ENCODE measurements around the gene POU2AF1. TPM values are rescaled to one million over a fixed set of nuclear protein-coding genes. Genes with fewer than 3 reads are reported as not detected.
A peak's percentile ranks its signal among the peaks of the same experiment; 100 is the strongest.

POU2AF1 gene
- total RNA-seq, 4 donors from 2014 or later = 1.4 to 19.8 (median 2.9) TPM

DNA sequence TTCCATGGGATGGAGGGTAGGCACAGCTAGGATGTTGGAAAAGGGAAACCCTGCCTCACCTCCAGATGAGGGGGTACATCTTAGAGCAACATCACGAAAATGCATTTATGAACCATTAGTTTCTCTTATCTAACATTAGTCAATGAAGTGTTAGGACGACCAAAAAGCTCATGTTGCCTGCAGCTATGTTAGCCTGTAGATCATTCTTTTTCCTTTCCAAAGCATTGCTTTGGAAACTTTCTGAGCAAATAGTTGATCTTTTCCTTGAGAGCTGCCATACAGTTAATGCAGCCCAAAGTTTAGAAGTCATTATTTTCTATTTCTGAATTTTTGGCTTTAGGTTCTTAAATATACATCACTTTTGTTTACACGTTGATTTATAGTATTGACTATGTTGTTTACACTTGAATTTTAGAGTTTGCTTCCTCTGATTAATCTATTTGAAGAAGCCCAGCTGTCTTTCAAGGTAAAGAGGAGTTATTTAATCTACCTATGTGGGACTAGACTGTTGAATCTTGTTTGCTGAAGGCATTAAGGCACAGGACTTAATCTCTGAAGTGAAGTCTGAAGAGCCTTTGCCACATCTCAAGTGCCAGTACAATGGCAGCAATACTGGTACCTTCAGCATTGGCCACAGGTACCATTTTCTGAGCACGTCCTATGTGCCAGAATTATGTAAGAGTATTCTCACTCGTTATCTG is 69.7 kb downstream of the POU2AF1 start:
- no peak for DNase-seq
- in situ Hi-C loops (cut with MboI; ENCODE audit: low pct_ligation_motif_present in 1 of 4, low pct_unique_long_range_greater_than_20kb in 1 of 4, low sequenced_read_pairs in 3 of 4) = no loop called here

GRCh38 chr11:111308140-111308539 is 70.9 kb downstream of the POU2AF1 start:
- Histone ChIP-seq H3K4me3 (no peak overlapping the region), H3K36me3 (no peaks in the 10 kb centered on the region), H3K27ac (peak overlapping the region; percentile 16 to 44 (median 30)), H3K27me3 (no peaks in the 10 kb centered on the region), H3K9me3 (no peaks in the 10 kb centered on the region), H3K4me1 (peaks cover 7 to 40% (median 8%) of the 10 kb centered on the region in 4 donors)
- in situ Hi-C loops (cut with MboI; ENCODE audit: low pct_ligation_motif_present in 1 of 4, low pct_unique_long_range_greater_than_20kb in 1 of 4, low sequenced_read_pairs in 3 of 4) (no loop called here), intact Hi-C loops (cut with DNase I; ENCODE audit: low total_unique reads) (no loop called here)
- 28 to 46% methylated on average over 3 to 7 of the region's 7 CpGs for WGBS, 2 donors (ENCODE audit: low coverage in 1 of 2)
- TF ChIP-seq EP300 (IDR thresholded peaks at IDR 0.05; ENCODE audit: low read depth) = no peak
- TF ChIP-seq, protein P1, sequence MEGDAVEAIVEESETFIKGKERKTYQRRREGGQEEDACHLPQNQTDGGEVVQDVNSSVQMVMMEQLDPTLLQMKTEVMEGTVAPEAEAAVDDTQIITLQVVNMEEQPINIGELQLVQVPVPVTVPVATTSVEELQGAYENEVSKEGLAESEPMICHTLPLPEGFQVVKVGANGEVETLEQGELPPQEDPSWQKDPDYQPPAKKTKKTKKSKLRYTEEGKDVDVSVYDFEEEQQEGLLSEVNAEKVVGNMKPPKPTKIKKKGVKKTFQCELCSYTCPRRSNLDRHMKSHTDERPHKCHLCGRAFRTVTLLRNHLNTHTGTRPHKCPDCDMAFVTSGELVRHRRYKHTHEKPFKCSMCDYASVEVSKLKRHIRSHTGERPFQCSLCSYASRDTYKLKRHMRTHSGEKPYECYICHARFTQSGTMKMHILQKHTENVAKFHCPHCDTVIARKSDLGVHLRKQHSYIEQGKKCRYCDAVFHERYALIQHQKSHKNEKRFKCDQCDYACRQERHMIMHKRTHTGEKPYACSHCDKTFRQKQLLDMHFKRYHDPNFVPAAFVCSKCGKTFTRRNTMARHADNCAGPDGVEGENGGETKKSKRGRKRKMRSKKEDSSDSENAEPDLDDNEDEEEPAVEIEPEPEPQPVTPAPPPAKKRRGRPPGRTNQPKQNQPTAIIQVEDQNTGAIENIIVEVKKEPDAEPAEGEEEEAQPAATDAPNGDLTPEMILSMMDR (IDR thresholded peaks at IDR 0.05) = no peak
- peak in 1 of 3 donors; percentile 58 for TF ChIP-seq POLR2AphosphoS5 (IDR thresholded peaks at IDR 0.05)
- DNase-seq = peak; percentile 87

More for the DNA sequence above, 69.7 kb downstream of the POU2AF1 start:
- no peaks in the 10 kb centered on the region for H3K27me3 ChIP-seq
- no peaks in the 10 kb centered on the region for H3K36me3 ChIP-seq
- 61 to 77% methylated on average over 4 to 5 of the region's 5 CpGs for WGBS, 2 donors (ENCODE audit: low coverage in 1 of 2)
- peaks cover 0 to 29% (median 3%) of the 10 kb centered on the region in 4 donors for H3K4me1 ChIP-seq
- intact Hi-C loops (cut with DNase I; ENCODE audit: low total_unique reads) = no loop called here
- TF ChIP-seq, protein P1 (IDR thresholded peaks at IDR 0.05) = no peak
- TF ChIP-seq POLR2AphosphoS5 (IDR thresholded peaks at IDR 0.05) (no peak), EP300 (IDR thresholded peaks at IDR 0.05; ENCODE audit: low read depth) (no peak), POLR2A (IDR thresholded peaks at IDR 0.05) (no peak)
- H3K4me3 ChIP-seq = no peak overlapping the region
- peak overlapping the region in 2 of 4 donors; percentile 3 to 11 for H3K27ac ChIP-seq
- no peaks in the 10 kb centered on the region for H3K9me3 ChIP-seq

DNA sequence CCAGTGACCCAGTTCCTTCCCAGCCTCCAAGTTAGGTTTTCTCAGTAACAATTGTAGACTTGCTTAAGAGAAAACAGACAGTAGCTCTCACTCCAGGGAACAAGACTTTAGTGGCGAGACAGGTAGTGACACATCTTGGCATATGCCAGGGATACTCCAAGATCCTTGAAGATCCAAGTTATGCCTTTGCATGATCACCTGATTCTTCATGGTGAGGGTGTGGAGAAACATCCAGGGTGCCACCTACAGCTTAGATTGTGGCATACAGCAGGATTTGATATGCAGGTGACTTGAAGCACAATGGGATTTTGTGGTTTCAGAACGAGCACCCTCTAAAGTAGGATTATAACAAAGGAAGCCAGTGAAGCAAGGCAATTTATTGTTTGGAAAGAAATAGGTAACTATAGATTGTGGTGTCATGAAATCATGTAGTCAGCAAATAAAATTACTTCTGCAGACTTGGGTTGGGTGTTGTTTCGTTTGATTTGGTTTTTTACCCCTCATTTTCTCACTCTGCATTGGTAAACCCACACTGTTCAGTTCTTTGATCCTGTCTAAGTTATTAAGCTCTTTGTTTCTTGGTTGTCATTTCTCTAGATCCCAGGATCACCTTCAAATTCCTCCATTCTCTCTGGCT is 71.5 kb downstream of the POU2AF1 start:
- peak overlapping the region; percentile 16 to 44 (median 30) for H3K27ac ChIP-seq

GRCh38 chr11:111306321-111306720 is 72.8 kb downstream of the POU2AF1 start:
- TF ChIP-seq EP300 (IDR thresholded peaks at IDR 0.05; ENCODE audit: low read depth) (no peak), POLR2A (IDR thresholded peaks at IDR 0.05) (no peak), POLR2AphosphoS5 (IDR thresholded peaks at IDR 0.05) (no peak)
- TF ChIP-seq, protein P1 (IDR thresholded peaks at IDR 0.05) = no peak
- intact Hi-C loops (cut with DNase I; ENCODE audit: low total_unique reads) (no loop called here), in situ Hi-C loops (cut with MboI; ENCODE audit: low pct_ligation_motif_present in 1 of 4, low pct_unique_long_range_greater_than_20kb in 1 of 4, low sequenced_read_pairs in 3 of 4) (no loop called here)
- Histone ChIP-seq H3K4me3 (no peak overlapping the region), H3K27me3 (no peaks in the 10 kb centered on the region), H3K9me3 (no peaks in the 10 kb centered on the region), H3K36me3 (no peaks in the 10 kb centered on the region), H3K4me1 (peaks cover 15 to 56% (median 21%) of the 10 kb centered on the region in 4 donors), H3K27ac (no peak overlapping the region)
- WGBS, 2 donors (ENCODE audit: low coverage in 1 of 2) = 79 to 80% methylated on average over 4 to 5 of the region's 5 CpGs
- no peak for DNase-seq

More for the DNA sequence above, 71.5 kb downstream of the POU2AF1 start:
- TF ChIP-seq EP300 (IDR thresholded peaks at IDR 0.05; ENCODE audit: low read depth) (no peak), POLR2A (IDR thresholded peaks at IDR 0.05) (no peak), POLR2AphosphoS5 (IDR thresholded peaks at IDR 0.05) (no peak)
- TF ChIP-seq, protein P1 (IDR thresholded peaks at IDR 0.05) = no peak
- in situ Hi-C loops (cut with MboI; ENCODE audit: low pct_ligation_motif_present in 1 of 4, low pct_unique_long_range_greater_than_20kb in 1 of 4, low sequenced_read_pairs in 3 of 4) (no loop called here), intact Hi-C loops (cut with DNase I; ENCODE audit: low total_unique reads) (no loop called here)
- no peaks in the 10 kb centered on the region for H3K36me3 ChIP-seq
- no peak overlapping the region for H3K4me3 ChIP-seq
- no peaks in the 10 kb centered on the region for H3K27me3 ChIP-seq
- peaks cover 7 to 46% (median 13%) of the 10 kb centered on the region in 4 donors for H3K4me1 ChIP-seq
- 33 to 47% methylated on average over 1 to 3 of the region's 3 CpGs for WGBS, 2 donors (ENCODE audit: low coverage in 1 of 2)
- H3K9me3 ChIP-seq = no peaks in the 10 kb centered on the region
- DNase-seq = no peak
